Stimulated activated CD4-positive, alpha-beta T cell treated with anti-CD3 and anti-CD28 coated beads, Interleukin-12 subunit alpha, Interleukin-12 subunit beta, amount 100 ng/mL, for 48 hours (primary cell): ENCODE measurements around the gene FXYD4.
"Not testable (repeated sequence)": the region's sequence is repeated elsewhere in the genome, so short reads cannot be mapped to it uniquely, and the experiment has no call there.

Experiments
- DNase-seq, 3 donors: peaks; one replicate each; pipeline ENCODE4 v3.0.0-alpha.2; 2020; ENCODE audit warnings: low read depth in 2 of 3, low spot score in 1 of 3

The FXYD4 gene

DNA sequence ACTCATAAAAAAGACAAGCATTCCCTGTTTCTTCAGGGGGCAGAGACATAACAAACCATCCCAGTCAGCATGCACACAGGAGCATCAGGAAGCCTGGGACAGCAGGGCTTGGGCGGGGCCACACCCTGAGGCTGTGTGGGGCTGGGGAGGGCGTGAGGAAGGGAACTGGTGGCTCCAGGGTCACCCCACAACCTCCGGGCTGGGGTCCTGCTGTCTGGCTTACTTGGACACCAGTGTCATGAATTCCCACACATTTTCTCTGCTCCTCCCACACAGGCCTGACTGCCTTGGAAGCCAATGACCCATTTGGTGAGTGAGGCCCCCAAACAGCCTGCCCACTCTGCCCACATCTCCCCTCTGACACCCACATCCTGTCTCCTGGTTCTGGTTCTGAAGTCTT, 2.8 kb downstream of the FXYD4 start:
- no peak for DNase-seq

DNA sequence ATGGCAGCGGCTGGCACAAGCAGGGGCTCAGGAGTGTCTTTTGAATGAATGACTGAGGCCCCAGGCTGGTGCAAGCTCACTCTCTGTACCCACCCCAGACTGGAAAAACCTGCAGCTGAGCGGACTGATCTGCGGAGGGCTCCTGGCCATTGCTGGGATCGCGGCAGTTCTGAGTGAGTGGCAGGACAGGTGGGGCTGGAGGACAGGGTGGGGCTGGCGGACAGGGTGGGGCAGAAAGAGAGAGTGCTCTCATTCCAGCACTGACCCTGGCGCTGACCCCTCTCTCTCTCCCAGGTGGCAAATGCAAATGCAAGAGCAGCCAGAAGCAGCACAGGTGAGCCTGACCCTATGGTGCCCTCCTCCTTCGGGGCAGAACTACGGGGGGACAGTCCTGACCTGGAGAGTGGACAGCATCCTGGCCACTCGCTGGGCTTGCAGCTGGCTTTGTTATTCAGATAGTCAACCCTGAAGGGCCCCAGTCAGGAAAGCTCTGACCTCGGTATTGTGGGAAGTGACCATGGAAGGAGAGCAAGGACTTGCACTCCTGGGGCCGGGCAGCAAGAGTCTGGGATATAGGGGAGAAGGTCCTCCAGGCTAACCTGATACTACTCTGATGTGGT, 4.1 kb downstream of the FXYD4 start:
- DNase-seq = no peak

DNA sequence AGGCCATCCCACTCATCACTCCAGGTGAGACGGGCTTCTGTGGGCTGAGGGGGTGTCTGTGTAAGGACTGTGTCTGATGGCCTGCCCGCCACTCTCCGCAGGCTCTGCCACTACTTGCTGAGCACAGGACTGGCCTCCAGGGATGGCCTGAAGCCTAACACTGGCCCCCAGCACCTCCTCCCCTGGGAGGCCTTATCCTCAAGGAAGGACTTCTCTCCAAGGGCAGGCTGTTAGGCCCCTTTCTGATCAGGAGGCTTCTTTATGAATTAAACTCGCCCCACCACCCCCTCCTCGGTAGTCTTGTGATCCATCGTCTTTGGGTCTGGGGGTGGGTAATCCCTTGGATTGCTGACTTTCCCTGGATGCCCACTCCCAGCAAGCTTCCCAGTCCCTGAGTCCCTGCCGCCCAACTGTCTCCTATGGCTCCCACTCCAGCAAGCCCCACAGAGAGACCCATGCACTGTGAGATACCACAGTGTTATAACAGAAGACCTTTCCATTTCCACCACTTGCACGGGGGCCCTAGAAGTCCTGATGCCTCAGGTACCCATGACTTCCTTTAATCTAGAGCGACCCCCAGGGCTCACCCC, 4.7 kb downstream of the FXYD4 start:
- DNase-seq = no peak

DNA sequence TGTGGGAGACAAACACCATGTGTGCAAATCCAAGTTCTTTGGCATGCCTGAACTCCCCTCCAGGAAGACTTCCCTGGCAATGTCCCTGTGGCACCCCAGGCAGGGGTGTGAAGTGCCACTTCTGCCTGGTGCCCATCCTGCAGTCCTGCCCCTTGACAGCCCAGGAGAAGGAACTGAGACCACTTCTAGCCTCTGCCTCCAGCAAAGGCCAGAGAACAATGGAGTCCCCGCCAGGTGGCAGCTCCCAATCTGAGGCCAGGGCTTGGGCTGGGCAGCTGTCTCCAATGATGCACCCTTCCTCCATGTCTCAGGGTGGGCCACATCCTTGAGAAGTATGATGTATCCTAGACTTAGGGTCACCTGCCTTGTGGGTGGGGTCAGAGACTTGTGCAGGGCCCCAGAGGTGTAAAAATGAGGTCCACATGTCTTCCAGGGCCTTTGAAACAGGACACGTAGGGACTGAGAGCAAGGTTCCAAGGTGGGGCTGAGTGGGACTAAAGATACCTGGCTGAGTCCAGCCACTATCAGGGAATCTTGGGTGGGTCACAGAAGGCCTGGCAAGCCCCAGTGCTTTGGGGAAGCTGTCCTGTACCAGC, 5.5 kb downstream of the FXYD4 start:
- DNase-seq = no peak

DNA sequence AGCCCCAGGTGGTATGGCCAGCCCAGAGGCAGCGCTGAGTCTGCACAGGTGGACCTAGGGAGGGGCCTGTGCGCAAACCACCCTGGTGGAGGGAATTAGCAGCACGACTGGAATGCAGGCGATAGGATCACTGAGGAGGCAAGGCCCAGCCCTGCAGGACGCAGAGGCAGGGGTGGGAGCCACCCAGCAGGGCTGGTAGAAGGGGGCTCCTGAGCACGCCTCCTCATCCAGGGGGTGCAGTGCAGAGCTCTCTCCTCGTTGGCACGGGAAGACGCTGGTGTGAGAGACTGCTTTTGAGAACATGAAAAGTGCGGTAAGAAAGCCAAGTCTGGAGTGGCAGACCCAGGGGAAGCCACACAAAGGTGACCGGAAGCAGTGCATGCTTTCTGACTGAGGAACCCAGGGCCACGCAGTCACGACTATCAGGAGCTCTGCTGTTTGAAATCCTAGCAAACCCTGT, 6.0 kb downstream of the FXYD4 start:
- DNase-seq = no peak

DNA sequence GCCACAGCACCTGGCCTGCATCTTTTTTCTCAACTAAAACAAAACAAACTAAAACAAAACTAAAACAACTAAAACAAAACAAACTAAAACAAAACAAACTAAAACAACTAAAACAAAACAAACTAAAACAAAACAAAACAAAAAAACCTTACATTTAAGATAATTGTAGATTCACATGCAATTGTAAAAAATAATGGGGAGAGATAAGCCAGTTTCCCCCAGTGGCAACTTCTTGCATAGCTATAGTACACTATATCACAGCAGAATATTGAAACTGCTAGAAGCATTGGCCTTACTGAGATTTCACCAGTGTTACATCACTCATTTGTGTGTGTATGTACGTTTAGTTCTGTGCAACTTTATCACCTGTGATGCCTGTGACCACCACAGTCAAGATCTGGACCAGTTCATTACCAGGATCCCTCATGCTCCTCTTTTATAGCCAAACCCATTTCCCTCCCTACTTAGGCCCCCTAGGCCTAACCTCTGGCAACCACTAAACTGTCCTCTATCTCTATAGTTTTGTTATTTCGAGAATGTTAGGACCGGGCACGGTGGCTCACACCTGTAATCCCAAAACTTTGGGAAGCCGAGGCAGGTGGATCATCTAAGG, 9.3 kb downstream of the FXYD4 start:
- DNase-seq = no peak

DNA sequence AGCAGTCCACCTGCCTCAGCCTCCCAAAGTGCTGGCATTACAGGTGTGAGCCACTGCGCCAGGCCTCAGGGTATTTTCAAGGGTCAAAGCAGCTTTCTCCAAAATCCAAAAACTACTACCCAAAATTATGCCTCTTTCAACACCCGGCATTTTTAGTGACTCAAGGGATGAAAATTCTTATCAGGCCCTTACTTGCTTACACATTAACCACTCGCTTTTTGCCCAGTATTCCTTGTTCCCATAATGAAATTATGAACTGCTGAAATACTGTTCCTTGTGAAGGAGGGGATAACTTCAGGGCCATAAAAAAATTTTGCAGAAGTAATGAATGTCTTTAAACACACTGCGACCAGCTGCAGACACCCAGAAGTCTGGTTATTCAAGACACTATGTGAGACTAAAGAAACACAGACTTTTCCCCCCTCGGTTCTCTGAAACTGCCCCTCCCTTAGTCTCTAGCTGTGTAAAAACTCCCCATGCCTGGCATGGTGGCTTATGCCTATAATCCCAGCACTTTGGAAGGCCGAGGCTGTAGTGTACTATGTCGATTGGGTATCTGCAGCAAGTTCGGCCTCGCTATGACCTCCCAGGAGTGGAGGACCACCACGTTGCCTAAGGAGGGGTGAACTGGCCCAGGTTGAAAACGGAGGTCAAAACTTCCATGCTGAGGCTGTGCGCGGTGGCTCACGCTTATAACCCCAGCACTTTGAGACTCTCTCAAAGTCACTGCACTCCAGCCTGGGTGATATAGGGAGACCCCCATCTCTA, 12.0 kb downstream of the FXYD4 start:
- no peak for DNase-seq

DNA sequence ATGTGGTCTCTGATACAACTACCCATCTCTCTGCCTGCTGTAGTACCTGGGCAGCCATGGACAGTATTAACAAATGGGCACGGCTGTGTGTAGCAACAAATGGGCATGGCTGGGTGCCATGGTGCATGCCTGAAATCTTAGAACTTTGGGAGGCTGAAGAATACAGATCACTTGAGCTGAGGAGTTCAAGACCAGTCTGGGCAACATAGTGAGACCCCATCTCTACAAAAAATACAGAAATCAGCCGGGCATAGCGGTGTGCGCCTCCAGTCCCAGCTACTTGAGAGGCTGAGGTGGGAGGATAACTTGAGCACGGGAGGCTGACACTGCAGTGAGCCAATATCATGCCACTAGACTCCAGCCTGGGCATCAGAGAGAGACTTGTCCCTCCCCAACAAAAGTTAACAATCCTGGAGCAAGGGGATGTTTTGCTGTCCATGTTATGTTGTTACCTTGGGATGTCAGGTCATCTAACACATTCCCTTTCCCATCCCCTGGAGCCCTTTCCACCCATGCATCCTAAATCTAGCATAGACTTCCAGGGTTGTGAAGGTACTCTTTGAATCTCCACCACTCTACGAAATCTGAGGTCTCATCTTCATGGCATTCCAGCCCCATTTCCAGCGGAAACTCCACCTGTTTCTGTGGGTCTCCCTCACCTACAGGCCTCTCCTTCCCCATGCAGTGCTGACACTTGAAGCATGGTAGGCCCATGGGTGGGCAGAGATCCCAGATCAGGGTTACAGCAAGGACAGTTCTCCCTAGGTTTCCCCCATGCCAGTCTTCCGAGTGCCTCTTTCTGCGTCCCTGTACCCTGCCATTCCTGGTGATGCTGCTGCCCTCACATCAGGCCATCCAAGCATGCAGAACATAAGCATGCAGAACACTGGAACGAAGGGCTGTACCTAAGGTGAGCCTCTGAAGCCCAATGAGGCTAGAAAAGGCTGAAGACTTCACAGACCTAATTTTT, 13.1 kb downstream of the FXYD4 start:
- no peak for DNase-seq

DNA sequence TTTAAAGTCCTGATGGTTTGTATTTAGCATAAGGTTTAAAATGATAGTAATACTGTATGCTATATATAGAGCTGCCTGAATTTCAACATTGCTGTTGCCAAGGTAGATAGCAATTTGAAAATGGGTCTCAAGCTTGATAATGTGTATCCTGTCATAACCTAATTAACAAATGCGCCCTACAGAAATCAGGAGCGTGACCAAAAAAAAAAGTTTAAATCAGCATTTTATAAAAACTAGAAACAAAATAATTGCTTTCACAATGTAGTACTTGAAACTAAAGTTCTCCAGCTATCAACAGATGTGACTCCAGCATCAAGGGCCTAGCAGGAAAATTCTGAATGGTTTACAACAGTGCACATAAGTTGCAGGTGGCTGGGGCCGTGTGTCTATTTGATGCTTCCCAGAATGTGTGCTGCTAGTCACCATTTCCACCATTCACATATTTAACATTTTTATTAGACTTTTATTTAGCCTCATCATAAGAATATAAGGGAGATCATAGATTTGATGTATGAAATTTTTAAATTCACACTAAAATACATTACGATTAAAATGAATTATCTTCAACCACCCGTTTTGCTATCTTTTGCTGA, 14.1 kb downstream of the FXYD4 start:
- DNase-seq = no peak

DNA sequence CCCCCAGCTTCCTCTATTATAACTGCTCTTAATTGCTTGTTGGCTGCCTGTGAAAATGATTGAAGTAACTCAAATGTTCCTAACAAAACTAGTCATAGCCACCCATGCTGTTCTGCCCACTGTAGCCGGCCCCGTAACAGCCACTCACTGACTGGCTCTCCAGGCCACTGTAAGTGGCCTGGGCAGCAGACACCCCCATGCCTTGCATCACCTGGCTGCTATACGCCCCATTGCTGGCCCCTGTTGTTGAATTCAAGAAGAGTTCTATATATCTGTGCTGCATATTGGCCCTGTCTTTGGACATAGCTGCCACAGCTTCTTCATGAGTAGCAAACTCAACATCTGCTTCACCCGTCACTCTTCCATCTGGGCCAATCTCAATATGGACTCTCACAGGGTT, 15.1 kb downstream of the FXYD4 start:
- no peak for DNase-seq

DNA sequence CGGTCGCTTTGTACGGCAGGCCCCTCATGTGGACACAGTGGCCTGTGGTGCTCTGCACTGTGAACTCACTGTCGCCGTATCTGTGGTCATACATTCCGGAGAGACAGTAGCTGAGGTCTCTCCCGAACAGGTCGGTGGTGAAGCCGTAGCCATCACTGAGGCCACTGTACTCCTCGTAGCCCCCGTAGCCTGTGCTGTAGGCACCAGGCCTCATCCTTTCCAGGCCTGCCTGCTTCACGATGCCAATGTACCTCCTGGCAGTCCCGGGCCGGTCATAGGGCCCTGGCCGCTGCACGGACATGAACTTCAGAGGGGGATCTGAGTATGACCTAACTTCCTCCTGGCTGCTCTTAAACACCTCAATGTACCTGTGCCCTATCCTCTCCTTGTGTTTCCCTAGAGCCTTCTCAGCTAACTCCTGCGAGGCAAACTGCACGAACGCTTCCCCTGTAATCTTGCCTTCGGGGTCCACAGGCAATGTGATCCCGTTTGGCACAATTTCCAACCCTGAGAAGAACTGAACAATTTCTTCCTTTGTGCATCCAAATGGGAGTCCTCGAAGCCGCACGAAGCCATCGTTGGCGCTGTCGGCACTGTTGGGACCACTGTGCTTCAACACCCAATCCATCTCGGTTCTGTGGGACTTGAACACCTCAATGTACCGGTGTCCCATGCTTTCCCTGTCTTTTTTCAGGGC, 15.7 kb downstream of the FXYD4 start:
- no peak for DNase-seq

DNA sequence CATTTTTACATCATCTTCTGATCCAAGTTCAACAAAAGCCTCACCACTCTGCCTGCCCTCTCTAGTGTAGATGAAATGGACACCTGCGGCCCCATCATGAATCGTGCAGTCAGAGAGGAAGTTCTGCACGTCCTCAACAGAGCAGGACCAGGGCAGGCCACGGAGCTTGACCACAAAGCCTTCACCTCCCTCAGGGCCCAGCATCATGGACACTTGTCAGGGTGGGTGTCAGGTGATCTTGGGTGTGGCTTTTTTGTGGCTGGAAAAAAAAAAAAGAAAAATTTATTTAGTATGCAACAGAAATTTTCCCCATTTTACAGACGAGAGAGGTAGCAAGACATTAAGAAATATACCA, 16.2 kb downstream of the FXYD4 start:
- DNase-seq = no peak

DNA sequence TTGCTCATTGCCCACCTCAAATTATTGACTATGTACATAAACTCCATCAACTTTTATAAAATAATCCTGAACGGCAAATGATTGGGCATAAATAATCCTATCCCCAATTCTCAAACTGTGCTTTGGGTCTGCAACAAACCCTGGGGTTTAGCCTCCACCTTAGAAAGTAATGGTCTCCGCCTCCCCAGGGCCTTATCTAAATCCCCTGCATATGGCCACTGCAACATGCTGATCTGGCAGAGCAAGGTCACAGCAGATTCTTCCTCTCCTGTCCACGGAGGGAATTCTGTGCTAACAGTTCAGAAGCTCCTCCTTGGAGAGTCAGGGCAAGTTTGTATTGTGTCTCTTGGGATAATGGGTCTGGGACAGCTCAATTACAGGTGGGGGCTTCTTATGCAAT, 18.4 kb downstream of the FXYD4 start:
- DNase-seq = no peak

DNA sequence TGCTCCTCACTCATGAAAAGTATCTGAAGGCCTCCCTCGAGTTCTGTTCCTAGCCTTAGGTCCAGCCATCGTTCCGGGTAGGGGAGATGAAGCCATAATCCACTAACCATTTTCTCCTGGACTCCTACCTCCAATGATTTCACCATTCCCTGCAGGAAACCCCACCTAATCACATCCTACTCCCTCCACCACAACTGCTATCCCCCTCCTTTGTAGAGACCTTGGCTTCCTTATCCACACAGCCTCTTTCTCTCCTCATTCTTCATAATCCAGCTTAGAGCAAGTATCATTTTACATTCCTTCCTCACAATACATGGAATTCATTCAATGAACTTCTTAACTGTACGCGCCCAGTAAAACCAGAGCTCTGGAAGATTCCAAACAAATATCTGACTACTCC, 18.9 kb downstream of the FXYD4 start:
- DNase-seq = no peak

DNA sequence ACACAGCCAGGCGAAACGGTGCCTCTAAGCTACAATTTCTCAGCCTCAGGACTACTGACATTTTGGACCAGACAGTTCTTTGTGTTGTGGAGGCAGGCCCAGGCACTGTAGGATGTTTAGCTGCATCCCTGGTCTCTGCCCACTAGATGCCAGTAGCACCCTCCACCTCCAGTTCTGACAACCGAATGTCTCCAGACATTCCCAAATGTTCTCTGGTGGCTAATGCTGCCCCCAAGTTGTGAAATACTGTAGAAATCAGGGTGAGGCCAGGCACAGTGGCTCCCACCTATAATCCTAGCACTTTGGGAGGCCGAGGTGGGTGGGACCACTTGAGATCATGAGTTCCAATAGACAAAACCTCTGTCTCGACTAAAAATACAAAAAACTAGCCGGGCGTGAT, 19.3 kb downstream of the FXYD4 start:
- DNase-seq = no peak

DNA sequence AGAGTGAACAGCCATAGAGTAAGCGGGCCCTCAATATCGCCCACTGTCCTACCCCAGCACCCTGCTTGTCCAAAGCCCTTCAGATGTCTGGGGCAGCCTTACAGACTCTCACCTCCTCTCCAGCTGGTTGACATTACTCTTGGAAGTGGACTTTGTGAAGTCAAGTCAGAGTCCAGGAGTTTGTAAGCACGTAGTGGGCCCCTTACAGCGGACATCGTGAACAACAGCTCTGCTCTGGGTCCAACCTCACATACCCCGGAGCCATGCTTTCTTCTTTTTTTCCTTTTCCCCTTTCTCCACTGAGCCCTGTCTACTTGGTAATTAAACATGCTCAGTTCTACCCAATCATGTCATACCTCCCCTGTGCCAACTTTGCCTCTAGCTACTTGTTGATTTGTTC, 20.1 kb downstream of the FXYD4 start:
- no peak for DNase-seq

DNA sequence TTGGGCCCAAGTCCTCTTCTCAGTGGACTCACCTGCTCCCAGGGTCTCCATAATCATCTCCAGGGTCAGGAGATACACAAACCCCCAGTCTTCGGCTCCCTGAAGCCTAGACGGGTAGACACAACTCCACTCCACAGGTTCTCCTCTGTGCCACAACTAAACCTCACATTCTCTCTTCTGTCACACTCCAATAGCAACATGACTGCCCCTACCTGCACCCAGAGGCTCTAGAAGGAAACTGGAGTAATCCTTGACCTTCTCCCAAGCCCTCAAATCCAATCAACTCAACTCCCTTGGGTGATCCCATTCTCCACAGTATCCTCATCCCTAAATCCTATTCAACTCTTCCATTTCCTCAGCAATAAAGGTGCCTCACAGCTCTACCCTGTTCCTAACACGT, 21.3 kb downstream of the FXYD4 start:
- DNase-seq = no peak

DNA sequence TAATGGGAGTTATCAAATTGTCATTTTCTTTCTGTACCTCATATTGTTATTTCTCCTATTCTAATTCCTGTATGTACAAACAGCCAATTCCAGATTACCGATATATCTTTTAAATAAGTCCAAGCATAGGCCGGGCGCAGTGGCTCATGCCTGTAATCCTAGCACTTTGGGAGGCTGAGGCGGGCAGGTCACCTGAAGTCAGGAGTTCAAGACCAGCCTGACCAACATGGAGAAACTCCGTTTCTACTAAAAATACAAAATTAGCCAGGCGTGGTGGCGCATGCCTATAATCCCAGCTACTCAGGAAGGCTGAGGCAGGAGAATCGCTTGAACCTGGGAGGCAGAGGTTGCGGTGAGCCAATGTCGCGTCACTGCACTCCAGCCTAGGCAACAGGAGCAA, 21.8 kb downstream of the FXYD4 start:
- DNase-seq = not testable (repeated sequence)

DNA sequence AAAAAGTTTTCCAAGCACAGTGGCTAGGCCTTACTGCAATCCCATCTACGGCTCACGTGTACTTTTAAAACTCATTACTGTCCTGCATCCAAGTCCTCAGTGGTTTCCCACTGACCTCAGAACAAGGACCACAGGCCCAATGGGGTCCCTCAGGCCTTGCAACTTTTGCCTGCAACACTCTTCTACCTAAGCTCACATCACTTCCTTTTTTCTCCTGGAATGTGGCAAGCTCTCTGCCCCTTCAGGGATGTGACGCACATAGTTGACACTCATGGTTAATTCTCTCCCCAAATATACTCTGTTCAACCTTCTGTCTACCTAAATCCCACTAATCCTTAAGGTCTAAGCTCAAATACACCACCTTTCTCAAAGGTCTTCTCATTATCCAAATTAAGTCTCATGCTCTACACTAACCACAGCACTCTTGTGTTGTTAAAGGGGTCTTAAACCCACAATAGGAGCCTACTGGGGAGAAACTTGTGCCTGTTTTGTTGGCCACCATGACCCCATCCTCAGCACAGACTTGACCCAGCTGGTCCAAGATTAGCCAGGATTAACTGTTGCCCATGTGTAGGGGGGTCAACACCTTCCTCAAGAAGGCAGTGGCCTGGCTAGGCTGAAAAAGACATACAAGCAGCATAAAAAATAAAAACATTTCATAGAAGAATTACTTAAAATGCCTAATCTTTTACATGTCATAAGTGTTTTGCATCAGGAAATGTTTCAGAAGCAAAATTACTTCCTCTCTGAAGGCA, 22.3 kb downstream of the FXYD4 start:
- no peak for DNase-seq
